Measurements from ENCODE around the gene TNFRSF19.

GRCh38 chr13:23575632-23576031, 5.4 kb downstream of the TNFRSF19 start:
- TF ChIP-seq POLR2A (IDR thresholded peaks at IDR 0.05; ENCODE audit: extremely low read depth, insufficient read length) = no peak
- TF ChIP-seq CTCF (IDR thresholded peaks at IDR 0.05; ENCODE audit: low read depth, low read length) = no peak
